Measurements from ENCODE around the gene LUZP2.

The LUZP2 gene

DNA sequence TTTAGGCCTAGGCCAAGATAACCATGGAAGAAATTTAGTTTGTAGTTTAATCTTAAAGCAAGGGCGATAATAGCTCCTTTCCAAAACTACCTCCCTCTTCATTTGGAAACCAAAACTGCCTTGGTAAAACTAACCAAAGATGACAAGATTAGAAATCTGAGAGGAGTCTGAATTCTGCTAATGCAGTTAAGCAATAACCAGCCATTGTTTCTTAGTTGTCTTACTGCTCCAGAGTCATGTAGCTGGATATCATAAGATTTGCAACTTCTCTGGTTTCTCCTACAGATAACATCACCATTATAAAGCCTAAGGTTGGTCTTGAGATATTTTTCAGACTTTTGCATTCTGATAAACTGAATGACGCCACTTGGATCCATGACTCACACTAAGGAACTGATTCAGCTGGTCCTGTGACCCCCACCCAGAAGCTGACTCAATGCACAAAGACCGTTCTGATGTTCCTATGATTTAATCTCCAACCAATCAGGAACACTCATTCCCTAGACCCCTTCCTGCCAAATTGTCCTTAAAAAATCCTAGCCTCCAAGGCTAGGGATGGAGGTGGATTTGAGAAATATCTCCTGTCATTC, 200.8 kb downstream of the LUZP2 start:
- DNase-seq (ENCODE audit: low spot score): no peak
- TF ChIP-seq, protein P1, sequence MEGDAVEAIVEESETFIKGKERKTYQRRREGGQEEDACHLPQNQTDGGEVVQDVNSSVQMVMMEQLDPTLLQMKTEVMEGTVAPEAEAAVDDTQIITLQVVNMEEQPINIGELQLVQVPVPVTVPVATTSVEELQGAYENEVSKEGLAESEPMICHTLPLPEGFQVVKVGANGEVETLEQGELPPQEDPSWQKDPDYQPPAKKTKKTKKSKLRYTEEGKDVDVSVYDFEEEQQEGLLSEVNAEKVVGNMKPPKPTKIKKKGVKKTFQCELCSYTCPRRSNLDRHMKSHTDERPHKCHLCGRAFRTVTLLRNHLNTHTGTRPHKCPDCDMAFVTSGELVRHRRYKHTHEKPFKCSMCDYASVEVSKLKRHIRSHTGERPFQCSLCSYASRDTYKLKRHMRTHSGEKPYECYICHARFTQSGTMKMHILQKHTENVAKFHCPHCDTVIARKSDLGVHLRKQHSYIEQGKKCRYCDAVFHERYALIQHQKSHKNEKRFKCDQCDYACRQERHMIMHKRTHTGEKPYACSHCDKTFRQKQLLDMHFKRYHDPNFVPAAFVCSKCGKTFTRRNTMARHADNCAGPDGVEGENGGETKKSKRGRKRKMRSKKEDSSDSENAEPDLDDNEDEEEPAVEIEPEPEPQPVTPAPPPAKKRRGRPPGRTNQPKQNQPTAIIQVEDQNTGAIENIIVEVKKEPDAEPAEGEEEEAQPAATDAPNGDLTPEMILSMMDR (IDR thresholded peaks at IDR 0.05; ENCODE audit: borderline replicate concordance, control extremely low read depth, extremely low read depth, insufficient read depth, missing control alignments): no peak
- in situ Hi-C loops (cut with MboI; ENCODE audit: low sequenced_read_pairs, unreplicated experiment): no loop called here

DNA sequence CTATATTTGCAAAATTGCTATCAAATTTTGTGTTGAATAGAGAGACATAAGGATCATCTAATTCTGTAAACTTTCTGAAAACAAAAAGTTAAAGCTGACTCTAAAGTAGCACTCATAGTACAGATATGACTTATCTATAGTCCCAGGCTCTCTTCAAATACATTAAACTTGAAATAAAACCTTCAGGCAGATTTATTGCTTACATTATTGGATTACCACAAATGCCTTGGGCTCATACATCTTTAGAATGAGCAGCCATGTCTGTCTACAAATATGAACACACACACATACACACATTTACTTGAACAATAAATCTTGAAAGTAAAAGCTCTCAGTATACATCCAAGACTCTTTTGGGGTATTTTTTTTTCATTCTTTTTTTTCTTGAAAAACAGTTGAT, 207.9 kb downstream of the LUZP2 start:
- in situ Hi-C loops (cut with MboI; ENCODE audit: low sequenced_read_pairs, unreplicated experiment): no loop called here
- TF ChIP-seq, protein P1 (IDR thresholded peaks at IDR 0.05; ENCODE audit: borderline replicate concordance, control extremely low read depth, extremely low read depth, insufficient read depth, missing control alignments): no peak
- no peak for DNase-seq (ENCODE audit: low spot score)

DNA sequence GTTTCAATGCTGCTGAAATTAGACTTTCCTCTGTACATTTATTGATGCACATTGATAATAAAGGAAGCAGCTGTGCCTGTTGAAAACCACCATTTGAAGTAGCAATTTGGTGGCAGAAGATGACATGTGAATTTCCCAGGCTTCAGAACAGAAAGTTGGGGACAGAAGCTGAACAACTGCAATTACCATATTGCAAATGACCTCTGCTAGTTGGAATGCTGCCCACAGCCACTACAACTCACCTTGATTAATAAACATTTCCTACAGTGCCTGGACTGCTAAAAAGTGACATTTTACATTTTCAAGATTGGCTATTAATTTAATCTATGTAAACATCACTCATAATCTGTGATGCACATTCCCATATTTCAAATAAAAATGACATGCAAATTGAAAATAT, 208.6 kb downstream of the LUZP2 start:
- in situ Hi-C loops (cut with MboI; ENCODE audit: low sequenced_read_pairs, unreplicated experiment): no loop called here

DNA sequence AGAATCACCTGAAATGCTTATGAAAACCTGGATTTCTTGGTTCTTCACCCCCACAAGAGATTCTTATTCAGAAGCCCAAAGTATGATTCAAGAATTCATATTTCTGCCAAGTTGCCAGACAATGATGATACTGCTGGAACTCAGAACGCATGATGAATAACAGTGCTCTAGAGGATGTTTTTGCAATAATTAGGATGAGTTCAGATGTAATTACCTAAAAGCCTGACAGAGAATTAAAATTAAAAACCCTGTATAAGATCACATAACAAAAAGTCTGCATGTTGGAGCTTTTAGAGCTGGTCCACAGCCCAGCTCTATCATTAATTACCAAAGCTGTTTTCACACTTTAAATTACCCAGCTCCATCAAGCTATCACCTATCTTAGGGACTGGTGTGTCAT, 211.8 kb downstream of the LUZP2 start:
- TF ChIP-seq, protein P1 (IDR thresholded peaks at IDR 0.05; ENCODE audit: borderline replicate concordance, control extremely low read depth, extremely low read depth, insufficient read depth, missing control alignments): no peak
- in situ Hi-C loops (cut with MboI; ENCODE audit: low sequenced_read_pairs, unreplicated experiment): no loop called here
- no peak for DNase-seq (ENCODE audit: low spot score)

More for the DNA sequence above, 208.6 kb downstream of the LUZP2 start:
- DNase-seq (ENCODE audit: low spot score): no peak
- TF ChIP-seq, protein P1 (IDR thresholded peaks at IDR 0.05; ENCODE audit: borderline replicate concordance, control extremely low read depth, extremely low read depth, insufficient read depth, missing control alignments): no peak

DNA sequence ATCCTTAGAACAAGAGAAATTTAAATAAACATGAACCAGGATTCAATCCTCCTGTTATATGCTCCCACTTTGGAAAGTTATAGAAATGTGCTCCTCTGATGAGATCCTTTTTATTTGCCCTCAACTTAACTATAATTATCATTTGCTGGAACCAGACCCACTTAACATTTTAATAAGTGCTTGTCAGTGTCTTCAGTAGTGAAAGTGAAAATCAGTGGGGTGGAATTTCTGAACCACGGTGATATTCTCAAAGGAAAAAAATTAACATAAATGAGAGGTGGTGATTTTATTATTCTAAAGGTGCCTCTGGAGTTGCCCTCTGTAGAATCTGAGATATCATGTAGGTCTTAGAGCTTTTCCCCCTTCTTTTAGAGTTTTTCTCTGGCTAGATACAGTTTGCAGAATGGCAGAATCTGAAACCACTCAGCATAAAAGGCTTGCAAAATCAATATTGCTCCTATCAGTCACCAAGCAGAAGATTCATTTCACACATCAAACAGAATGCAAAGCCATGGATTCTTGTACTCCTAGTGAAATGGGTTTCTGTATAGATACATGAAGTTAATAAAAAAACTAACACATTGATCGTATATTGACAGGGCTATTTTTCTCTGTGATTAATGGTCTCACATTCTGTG, 213.2 kb downstream of the LUZP2 start:
- DNase-seq (ENCODE audit: low spot score): no peak
- TF ChIP-seq, protein P1 (IDR thresholded peaks at IDR 0.05; ENCODE audit: borderline replicate concordance, control extremely low read depth, extremely low read depth, insufficient read depth, missing control alignments): no peak
- in situ Hi-C loops (cut with MboI; ENCODE audit: low sequenced_read_pairs, unreplicated experiment): no loop called here

DNA sequence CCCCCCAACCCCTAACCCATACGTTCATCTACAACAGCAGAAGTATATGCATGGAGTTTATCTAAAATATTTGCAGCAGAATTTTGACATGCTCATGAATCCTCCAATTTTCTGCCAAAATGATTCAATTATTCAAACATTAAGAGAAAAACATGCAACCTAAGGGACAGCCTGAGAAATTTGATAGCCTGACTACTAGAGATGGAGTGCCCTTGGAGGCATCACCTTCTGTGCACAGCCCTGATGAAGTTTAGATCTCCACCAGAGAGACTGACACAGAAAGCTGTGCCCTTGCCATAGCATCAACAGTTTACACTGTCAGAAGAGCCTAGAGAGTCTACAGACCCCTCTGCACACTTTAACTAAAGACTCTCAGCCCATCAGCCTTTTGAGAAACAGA, 217.7 kb downstream of the LUZP2 start:
- in situ Hi-C loops (cut with MboI; ENCODE audit: low sequenced_read_pairs, unreplicated experiment): no loop called here
- DNase-seq (ENCODE audit: low spot score): no peak
- TF ChIP-seq, protein P1 (IDR thresholded peaks at IDR 0.05; ENCODE audit: borderline replicate concordance, control extremely low read depth, extremely low read depth, insufficient read depth, missing control alignments): no peak

Measured in GM13976 (cell line).